AG09309 (cell line): Measurements from ENCODE around the gene DIAPH3.
"Not testable (repeated sequence)": the region's sequence is repeated elsewhere in the genome, so short reads cannot be mapped to it uniquely, and the experiment has no call there.

Experiments
- DNase-seq: peaks from one replicate; pipeline ENCODE4 v3.0.0-alpha.2; 2010; ENCODE audit warnings: low read depth
- H3K4me3 ChIP-seq: 2 replicates; pipeline ENCODE4 v1.5.1; 2011; ENCODE audit warnings: mild to moderate bottlenecking, low read depth, low read length, moderate library complexity; ENCODE audit not compliant: control insufficient read depth
- CTCF ChIP-seq: IDR thresholded peaks from 2 replicates; pipeline ENCODE4 v1.5.1; 2011; ENCODE audit warnings: mild to moderate bottlenecking, low read depth, low read length, inconsistent platforms; ENCODE audit not compliant: insufficient read depth, control insufficient read depth; ENCODE audit errors: missing control alignments

The DIAPH3 gene

GRCh38 chr13:60099631-60100420 lies 63.9 kb downstream of the DIAPH3 start:
- H3K4me3 ChIP-seq = no peak overlapping the region
- no peak for TF ChIP-seq CTCF
- no peak for DNase-seq

- DNase-seq = no peak
- H3K4me3 ChIP-seq = no peak overlapping the region
- TF ChIP-seq CTCF = no peak
Measured at GRCh38 chr13:60095300-60095699, 68.4 kb downstream of the DIAPH3 start.

- no peak for TF ChIP-seq CTCF
- no peak for DNase-seq
- no peak overlapping the region for H3K4me3 ChIP-seq
Measured at GRCh38 chr13:60094385-60095088, 69.2 kb downstream of the DIAPH3 start.

- no peak for DNase-seq
- no peak for TF ChIP-seq CTCF
- no peak overlapping the region for H3K4me3 ChIP-seq
Measured at GRCh38 chr13:60093425-60094019, 70.2 kb downstream of the DIAPH3 start.

- no peak overlapping the region for H3K4me3 ChIP-seq
- DNase-seq = no peak
- TF ChIP-seq CTCF = no peak
Measured at GRCh38 chr13:60091573-60091972, 72.2 kb downstream of the DIAPH3 start.

- TF ChIP-seq CTCF = no peak
- DNase-seq = no peak
- H3K4me3 ChIP-seq = no peak overlapping the region
Measured at GRCh38 chr13:60090574-60090973, 73.2 kb downstream of the DIAPH3 start.

GRCh38 chr13:60083780-60084179 lies 79.9 kb downstream of the DIAPH3 start:
- not testable (repeated sequence) for H3K4me3 ChIP-seq, DNase-seq
